ENCODE measurements around the gene KCNIP1.

DNA sequence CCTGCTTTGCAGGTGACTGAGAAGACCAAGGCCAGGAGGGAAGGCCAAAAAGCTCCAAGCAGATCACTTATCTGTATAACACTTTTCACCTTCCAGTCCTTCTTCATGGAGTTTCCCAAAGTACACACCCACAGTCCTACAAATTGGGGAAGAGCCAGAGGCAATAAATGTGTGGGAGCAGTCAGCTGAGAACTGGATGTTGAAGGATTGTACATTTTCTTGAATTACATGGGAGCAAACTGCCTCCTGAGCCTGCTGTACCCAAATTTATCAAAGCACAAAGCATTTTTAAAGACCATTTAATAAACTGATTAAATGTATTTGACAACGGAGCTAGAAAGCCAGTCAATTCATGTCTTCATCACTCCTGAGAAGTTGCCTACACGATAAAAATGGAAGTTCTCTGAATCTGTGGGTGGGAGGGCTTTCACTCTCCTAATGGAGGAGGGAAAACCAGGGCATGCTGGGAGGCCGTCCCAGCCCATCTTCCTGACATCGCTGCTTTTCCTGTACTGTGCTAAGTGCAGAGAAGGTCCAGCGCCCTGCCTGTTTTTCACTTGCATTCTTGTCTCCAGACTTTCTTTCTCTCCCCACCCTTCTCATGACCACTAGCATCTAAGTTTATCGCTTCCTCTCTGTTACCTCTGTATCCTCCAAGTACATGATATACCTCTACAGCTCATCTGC is 79.0 kb downstream of the KCNIP1 start:
- TF ChIP-seq, protein P1, sequence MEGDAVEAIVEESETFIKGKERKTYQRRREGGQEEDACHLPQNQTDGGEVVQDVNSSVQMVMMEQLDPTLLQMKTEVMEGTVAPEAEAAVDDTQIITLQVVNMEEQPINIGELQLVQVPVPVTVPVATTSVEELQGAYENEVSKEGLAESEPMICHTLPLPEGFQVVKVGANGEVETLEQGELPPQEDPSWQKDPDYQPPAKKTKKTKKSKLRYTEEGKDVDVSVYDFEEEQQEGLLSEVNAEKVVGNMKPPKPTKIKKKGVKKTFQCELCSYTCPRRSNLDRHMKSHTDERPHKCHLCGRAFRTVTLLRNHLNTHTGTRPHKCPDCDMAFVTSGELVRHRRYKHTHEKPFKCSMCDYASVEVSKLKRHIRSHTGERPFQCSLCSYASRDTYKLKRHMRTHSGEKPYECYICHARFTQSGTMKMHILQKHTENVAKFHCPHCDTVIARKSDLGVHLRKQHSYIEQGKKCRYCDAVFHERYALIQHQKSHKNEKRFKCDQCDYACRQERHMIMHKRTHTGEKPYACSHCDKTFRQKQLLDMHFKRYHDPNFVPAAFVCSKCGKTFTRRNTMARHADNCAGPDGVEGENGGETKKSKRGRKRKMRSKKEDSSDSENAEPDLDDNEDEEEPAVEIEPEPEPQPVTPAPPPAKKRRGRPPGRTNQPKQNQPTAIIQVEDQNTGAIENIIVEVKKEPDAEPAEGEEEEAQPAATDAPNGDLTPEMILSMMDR (IDR thresholded peaks at IDR 0.05; ENCODE audit: insufficient read depth, low read length), result no peak
- TF ChIP-seq, protein P2, sequence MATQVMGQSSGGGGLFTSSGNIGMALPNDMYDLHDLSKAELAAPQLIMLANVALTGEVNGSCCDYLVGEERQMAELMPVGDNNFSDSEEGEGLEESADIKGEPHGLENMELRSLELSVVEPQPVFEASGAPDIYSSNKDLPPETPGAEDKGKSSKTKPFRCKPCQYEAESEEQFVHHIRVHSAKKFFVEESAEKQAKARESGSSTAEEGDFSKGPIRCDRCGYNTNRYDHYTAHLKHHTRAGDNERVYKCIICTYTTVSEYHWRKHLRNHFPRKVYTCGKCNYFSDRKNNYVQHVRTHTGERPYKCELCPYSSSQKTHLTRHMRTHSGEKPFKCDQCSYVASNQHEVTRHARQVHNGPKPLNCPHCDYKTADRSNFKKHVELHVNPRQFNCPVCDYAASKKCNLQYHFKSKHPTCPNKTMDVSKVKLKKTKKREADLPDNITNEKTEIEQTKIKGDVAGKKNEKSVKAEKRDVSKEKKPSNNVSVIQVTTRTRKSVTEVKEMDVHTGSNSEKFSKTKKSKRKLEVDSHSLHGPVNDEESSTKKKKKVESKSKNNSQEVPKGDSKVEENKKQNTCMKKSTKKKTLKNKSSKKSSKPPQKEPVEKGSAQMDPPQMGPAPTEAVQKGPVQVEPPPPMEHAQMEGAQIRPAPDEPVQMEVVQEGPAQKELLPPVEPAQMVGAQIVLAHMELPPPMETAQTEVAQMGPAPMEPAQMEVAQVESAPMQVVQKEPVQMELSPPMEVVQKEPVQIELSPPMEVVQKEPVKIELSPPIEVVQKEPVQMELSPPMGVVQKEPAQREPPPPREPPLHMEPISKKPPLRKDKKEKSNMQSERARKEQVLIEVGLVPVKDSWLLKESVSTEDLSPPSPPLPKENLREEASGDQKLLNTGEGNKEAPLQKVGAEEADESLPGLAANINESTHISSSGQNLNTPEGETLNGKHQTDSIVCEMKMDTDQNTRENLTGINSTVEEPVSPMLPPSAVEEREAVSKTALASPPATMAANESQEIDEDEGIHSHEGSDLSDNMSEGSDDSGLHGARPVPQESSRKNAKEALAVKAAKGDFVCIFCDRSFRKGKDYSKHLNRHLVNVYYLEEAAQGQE (IDR thresholded peaks at IDR 0.05; ENCODE audit: insufficient replicate concordance, low read depth), result no peak

All from HL-60 (cell line).